PFSK-1 (cell line): ENCODE measurements around the gene IMPDH2. TPM values are rescaled to one million over a fixed set of nuclear protein-coding genes. Genes with fewer than 3 reads are reported as not detected.

Experiments used
- FOXP2 ChIP-seq: optimal IDR thresholded peaks from 2 replicates; pipeline ENCODE3; 2011; ENCODE audit warnings: borderline replicate concordance, control low read depth, inconsistent platforms; ENCODE audit not compliant: insufficient read depth; ENCODE audit errors: extremely low read length, extremely low read depth
- POLR2AphosphoS5 ChIP-seq: IDR thresholded peaks from 2 replicates; pipeline ENCODE4 v1.6.1; 2012; ENCODE audit warnings: low read depth, mild to moderate bottlenecking, control low read depth, low read length, moderate library complexity
- SIN3A ChIP-seq: IDR thresholded peaks from 2 replicates; pipeline ENCODE4 v1.6.1; 2012; ENCODE audit warnings: mild to moderate bottlenecking, low read length, moderate library complexity, borderline replicate concordance; ENCODE audit not compliant: insufficient read depth
- TAF1 ChIP-seq: IDR thresholded peaks from 2 replicates; pipeline ENCODE4 v1.6.1; 2012; ENCODE audit warnings: low read length, control low read depth, borderline replicate concordance; ENCODE audit not compliant: insufficient read depth
- polyA plus RNA-seq: library from polyadenylated mRNA; unstranded; fragments of >200 nt; gene quantifications from one replicate; pipeline ENCODE4 v1.2.1, GENCODE V29; 2012; ENCODE audit warnings: low read depth, missing spikeins; ENCODE audit not compliant: insufficient read length
- TF ChIP-seq, protein P1 (sequence below), 2 experiments: IDR thresholded peaks; 2 replicates each; pipeline versions ENCODE4 v1.6.1 to v1.8.0; 2011 to 2012; ENCODE audit warnings: low read depth in 2 of 2, low read length in 2 of 2, control low read depth in 1 of 2, inconsistent platforms in 1 of 2, mild to moderate bottlenecking in 1 of 2, moderate library complexity in 1 of 2; ENCODE audit not compliant: insufficient read depth in 1 of 2

Gene IMPDH2
- polyA plus RNA-seq = 356 TPM

- TF ChIP-seq, protein P1, sequence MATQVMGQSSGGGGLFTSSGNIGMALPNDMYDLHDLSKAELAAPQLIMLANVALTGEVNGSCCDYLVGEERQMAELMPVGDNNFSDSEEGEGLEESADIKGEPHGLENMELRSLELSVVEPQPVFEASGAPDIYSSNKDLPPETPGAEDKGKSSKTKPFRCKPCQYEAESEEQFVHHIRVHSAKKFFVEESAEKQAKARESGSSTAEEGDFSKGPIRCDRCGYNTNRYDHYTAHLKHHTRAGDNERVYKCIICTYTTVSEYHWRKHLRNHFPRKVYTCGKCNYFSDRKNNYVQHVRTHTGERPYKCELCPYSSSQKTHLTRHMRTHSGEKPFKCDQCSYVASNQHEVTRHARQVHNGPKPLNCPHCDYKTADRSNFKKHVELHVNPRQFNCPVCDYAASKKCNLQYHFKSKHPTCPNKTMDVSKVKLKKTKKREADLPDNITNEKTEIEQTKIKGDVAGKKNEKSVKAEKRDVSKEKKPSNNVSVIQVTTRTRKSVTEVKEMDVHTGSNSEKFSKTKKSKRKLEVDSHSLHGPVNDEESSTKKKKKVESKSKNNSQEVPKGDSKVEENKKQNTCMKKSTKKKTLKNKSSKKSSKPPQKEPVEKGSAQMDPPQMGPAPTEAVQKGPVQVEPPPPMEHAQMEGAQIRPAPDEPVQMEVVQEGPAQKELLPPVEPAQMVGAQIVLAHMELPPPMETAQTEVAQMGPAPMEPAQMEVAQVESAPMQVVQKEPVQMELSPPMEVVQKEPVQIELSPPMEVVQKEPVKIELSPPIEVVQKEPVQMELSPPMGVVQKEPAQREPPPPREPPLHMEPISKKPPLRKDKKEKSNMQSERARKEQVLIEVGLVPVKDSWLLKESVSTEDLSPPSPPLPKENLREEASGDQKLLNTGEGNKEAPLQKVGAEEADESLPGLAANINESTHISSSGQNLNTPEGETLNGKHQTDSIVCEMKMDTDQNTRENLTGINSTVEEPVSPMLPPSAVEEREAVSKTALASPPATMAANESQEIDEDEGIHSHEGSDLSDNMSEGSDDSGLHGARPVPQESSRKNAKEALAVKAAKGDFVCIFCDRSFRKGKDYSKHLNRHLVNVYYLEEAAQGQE (IDR thresholded peaks at IDR 0.05; ENCODE audit: insufficient read depth in 1 of 2, low read depth in 2 of 2, low read length in 2 of 2) = peak in 1 of 2 experiments; percentile 57; a peak in 1 of 4 replicates
- TF ChIP-seq SIN3A (peak; percentile 57; the same call in 1 of the 2 replicates), POLR2AphosphoS5 (peak; percentile 99), TAF1 (peak; percentile 88; the same call in 1 of the 2 replicates), FOXP2 (no peak)
Measured at GRCh38 chr3:49028673-49029562, at the start of gene IMPDH2. TSS of gene IMPDH2 (minus strand) at chr3:49029398. CDS start at chr3:49029350, 48 bp downstream.

GRCh38 chr3:49076646-49077045, 47.4 kb upstream of the IMPDH2 start:
- no peak for TF ChIP-seq SIN3A
- TF ChIP-seq TAF1 = no peak
- TF ChIP-seq FOXP2 = no peak
- TF ChIP-seq, protein P1 (IDR thresholded peaks at IDR 0.05; ENCODE audit: insufficient read depth in 1 of 2, low read depth in 2 of 2, low read length in 2 of 2) = no peak
- TF ChIP-seq POLR2AphosphoS5 = no peak

- TF ChIP-seq TAF1 (no peak), POLR2AphosphoS5 (no peak), FOXP2 (no peak), SIN3A (no peak)
- TF ChIP-seq, protein P1 (IDR thresholded peaks at IDR 0.05; ENCODE audit: insufficient read depth in 1 of 2, low read depth in 2 of 2, low read length in 2 of 2) = no peak
Measured at GRCh38 chr3:49076116-49076515, 46.9 kb upstream of the IMPDH2 start.

DNA sequence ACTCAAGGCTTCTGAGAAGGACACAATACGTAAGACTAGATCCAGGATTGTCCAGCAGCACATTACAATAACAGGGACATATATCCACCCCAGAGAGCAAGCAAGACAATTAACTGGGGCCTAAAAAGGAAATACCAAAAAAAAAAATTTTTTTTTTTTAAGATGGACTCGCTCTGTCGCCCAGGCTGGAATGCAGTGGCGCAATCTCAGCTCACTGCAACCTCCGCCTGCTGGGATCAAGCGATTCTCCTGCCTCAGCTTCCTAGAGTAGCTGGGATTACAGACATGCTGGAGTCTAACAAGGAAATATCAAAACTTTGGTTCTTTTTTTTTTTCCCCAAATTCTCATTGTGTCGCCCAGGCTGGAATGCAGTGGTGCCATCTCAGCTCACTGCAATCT, 28.8 kb upstream of the IMPDH2 start:
- TF ChIP-seq FOXP2 (no peak), POLR2AphosphoS5 (no peak), TAF1 (no peak), SIN3A (no peak)
- TF ChIP-seq, protein P1 (IDR thresholded peaks at IDR 0.05; ENCODE audit: insufficient read depth in 1 of 2, low read depth in 2 of 2, low read length in 2 of 2) = no peak
